ENCODE data around the gene PAPLN.

PAPLN gene

GRCh38 chr14:73280903-73281302 lies 43.6 kb downstream of the PAPLN start:
- DNase-seq (ENCODE audit: insufficient read length, low spot score) (no peak), FAIRE-seq (no peak)
- TF ChIP-seq CTCF (IDR thresholded peaks at IDR 0.05; ENCODE audit: insufficient read depth, missing control alignments), result no peak

GRCh38 chr14:73283608-73284379 lies 46.5 kb downstream of the PAPLN start:
- DNase-seq (ENCODE audit: insufficient read length, low spot score) (no peak), FAIRE-seq (no peak)

GRCh38 chr14:73285979-73286378 lies 48.7 kb downstream of the PAPLN start:
- DNase-seq (ENCODE audit: insufficient read length, low spot score) (no peak), FAIRE-seq (no peak)
- no peak for TF ChIP-seq CTCF (IDR thresholded peaks at IDR 0.05; ENCODE audit: insufficient read depth, missing control alignments)

More at GRCh38 chr14:73283608-73284379, 46.5 kb downstream of the PAPLN start:
- TF ChIP-seq CTCF (IDR thresholded peaks at IDR 0.05; ENCODE audit: insufficient read depth, missing control alignments), result peak; percentile 40

- FAIRE-seq (no peak), DNase-seq (ENCODE audit: insufficient read length, low spot score) (no peak)
- no peak for TF ChIP-seq CTCF (IDR thresholded peaks at IDR 0.05; ENCODE audit: insufficient read depth, missing control alignments)
These were observed 49.3 kb downstream of the PAPLN start for GRCh38 chr14:73286598-73286997.

- no peak for FAIRE-seq
- no peak for DNase-seq (ENCODE audit: insufficient read length, low spot score)
- no peak for TF ChIP-seq CTCF (IDR thresholded peaks at IDR 0.05; ENCODE audit: insufficient read depth, missing control alignments)
These were observed 49.8 kb downstream of the PAPLN start for GRCh38 chr14:73287071-73287470.

GRCh38 chr14:73289308-73289707 lies 52.0 kb downstream of the PAPLN start:
- FAIRE-seq (no peak), DNase-seq (ENCODE audit: insufficient read length, low spot score) (no peak)
- no peak for TF ChIP-seq CTCF (IDR thresholded peaks at IDR 0.05; ENCODE audit: insufficient read depth, missing control alignments)

- FAIRE-seq (no peak), DNase-seq (ENCODE audit: insufficient read length, low spot score) (no peak)
- no peak for TF ChIP-seq CTCF (IDR thresholded peaks at IDR 0.05; ENCODE audit: insufficient read depth, missing control alignments)
These were observed 52.4 kb downstream of the PAPLN start for GRCh38 chr14:73289729-73290128.

All from D721Med (cell line).